Ascending aorta (tissue), 2 donors: Measurements from ENCODE around the gene PAFAH1B1. TPM values are rescaled to one million over a fixed set of nuclear protein-coding genes. Genes with fewer than 3 reads are reported as not detected.
"Not testable (repeated sequence)": the region's sequence is repeated elsewhere in the genome, so short reads cannot be mapped to it uniquely, and the experiment has no call there.

ENCODE experiments used
- DNase-seq, 2 donors: peaks; one replicate each; pipeline ENCODE4 v3.0.0-alpha.2; 2019; ENCODE audit warnings: low spot score in 2 of 2
- H3K27ac ChIP-seq, 2 donors: fragments of 200-600 bp; sonication (generic); one replicate each; pipeline ENCODE4 v1.5.1; 2016 to 2017; ENCODE audit warnings: mild to moderate bottlenecking in 1 of 2
- H3K27me3 ChIP-seq: fragments of 200-600 bp; sonication (generic); one replicate; pipeline ENCODE4 v1.5.1; 2017
- H3K36me3 ChIP-seq, 2 donors: fragments of 200-600 bp; sonication (generic); one replicate each; pipeline ENCODE4 v1.5.1; 2016
- H3K4me1 ChIP-seq, 2 donors: fragments of 200-600 bp; sonication (generic); one replicate each; pipeline ENCODE4 v1.5.1; 2016 to 2017; ENCODE audit warnings: mild to moderate bottlenecking in 1 of 2
- H3K4me3 ChIP-seq, 2 donors: fragments of 200-600 bp; sonication (generic); one replicate each; pipeline ENCODE4 v1.5.1; 2016 to 2017; ENCODE audit warnings: mild to moderate bottlenecking in 1 of 2
- H3K9me3 ChIP-seq, 2 donors: fragments of 200-600 bp; sonication (generic); one replicate each; pipeline ENCODE4 v1.5.1; 2016
- CTCF ChIP-seq, 3 experiments: fragments of 200-600 bp in 2 of 3; fragments of 450-650 bp in 1 of 3; sonication (generic) in 2 of 3; IDR thresholded peaks; one replicate each; pipeline ENCODE4 v1.5.1; 2016 to 2019; ENCODE audit warnings: antibody characterized with exemption in 3 of 3, mild to moderate bottlenecking in 1 of 3, moderate library complexity in 1 of 3
- intact Hi-C: fragments of 100-400 bp; cut with DNase I; formaldehyde crosslinking; loops from one replicate; pipeline ENCODE4 v1.15.1; 2023
- total RNA-seq: library from RNA; depleted of rRNA; stranded (reverse); fragments of >200 nt; gene quantifications from one replicate; pipeline ENCODE4 v1.1.0, GENCODE V29; 2016

PAFAH1B1 gene
- total RNA-seq = 29.6 TPM

DNA sequence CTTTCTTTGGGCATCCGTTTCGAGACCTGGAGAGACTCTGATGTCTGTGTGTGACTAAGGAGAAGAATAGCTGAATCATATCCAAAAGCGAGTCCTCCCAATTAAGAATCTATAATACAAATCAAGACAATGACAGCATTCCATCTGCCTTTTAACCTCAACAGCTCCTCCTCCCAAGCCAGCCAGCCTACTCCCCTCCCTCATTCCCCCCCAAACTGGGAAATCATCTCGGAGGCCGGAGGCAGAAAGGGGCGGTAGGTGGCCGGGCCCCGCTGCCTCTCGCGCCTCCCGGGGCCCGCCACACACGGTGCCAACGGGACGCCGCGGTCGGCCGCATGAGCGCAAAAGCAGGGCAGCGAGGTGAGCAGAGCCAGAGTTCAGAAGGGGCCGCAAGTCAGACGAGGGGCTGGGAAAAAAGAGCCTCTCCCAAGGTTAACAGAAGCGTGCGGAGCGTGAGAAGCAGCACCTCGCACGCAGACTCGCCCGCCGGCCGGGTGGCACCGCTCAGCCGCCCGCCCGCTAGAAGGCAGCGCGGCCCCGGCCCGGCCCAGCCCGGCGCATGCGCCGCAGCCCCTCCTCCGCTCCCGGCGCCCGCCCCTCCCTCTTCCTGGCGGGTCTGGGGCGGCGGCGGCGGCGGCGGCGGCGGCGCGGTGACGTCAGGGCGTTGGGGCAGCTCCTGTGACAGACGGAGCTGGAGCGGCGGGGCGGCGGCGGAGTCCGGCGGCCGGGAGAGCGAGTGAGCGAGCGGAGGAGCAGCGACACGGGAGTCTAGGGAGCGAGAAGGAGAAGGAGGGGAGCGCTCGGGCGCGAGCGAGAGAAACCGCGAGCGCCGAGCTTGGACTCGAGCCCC, at the start of gene PAFAH1B1:
Gene PAFAH1B1, plus strand, starts transcription at position 684 of the 850 bp plus-strand sequence. CDS start 44,635 bp downstream, outside the sequence.
- Histone ChIP-seq H3K4me1 (peaks cover 3 to 17% of the 10 kb centered on the region in 2 donors), H3K4me3 (peak within 1 kb of the TSS; percentile 75 to 92), H3K27ac (peak within 1 kb of the TSS; percentile 96 to 98), H3K9me3 (no peaks in the 10 kb centered on the region), H3K27me3 (no peaks in the 10 kb centered on the region), H3K36me3 (no peaks in the 10 kb centered on the region)
- peak; percentile 73 to 92 for DNase-seq
- intact Hi-C loops = loop anchor here (1.0 to 10.0 kb wide), 5 partner anchors 59 to 412 kb away; partner anchors contain the start of genes CLUH and METTL16
- TF ChIP-seq CTCF (IDR thresholded peaks at IDR 0.05) = peak in 2 of 3 experiments; percentile 4 to 16

- DNase-seq = no peak
- no peak overlapping the region for H3K27ac ChIP-seq
These were observed 48.1 kb upstream of the PAFAH1B1 start for GRCh38 chr17:2545393-2545792.

DNA sequence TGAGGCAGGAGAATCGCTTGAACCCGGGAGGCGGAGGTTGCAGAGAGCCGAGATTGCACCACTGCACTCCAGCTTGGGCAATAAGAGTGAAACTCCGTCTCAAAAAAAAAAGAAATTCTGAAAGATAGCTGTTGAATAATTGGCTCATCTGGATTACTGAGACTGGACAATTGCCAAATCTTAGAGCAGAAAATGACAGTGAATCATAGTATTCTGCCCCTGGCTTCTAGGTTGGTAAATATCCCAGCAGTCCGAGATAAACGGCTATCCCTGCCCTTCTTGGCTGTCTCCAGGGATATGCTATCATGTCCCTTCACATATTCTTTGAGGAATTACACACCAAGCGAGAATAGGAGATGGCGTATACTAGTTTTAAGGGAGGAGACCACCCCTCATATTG, 46.3 kb upstream of the PAFAH1B1 start:
- intact Hi-C loops = no loop called here
- H3K4me1 ChIP-seq = no peaks in the 10 kb centered on the region

More at GRCh38 chr17:2545393-2545792, 48.1 kb upstream of the PAFAH1B1 start:
- Histone ChIP-seq H3K36me3 (no peaks in the 10 kb centered on the region), H3K9me3 (no peaks in the 10 kb centered on the region), H3K4me1 (no peaks in the 10 kb centered on the region), H3K27me3 (no peaks in the 10 kb centered on the region), H3K4me3 (no peak overlapping the region)
- intact Hi-C loops = no loop called here
- TF ChIP-seq CTCF (IDR thresholded peaks at IDR 0.05) = no peak

GRCh38 chr17:2548026-2548425, 45.4 kb upstream of the PAFAH1B1 start:
- H3K27me3 ChIP-seq, DNase-seq, H3K4me3 ChIP-seq, H3K9me3 ChIP-seq, intact Hi-C loops, H3K36me3 ChIP-seq, H3K27ac ChIP-seq, H3K4me1 ChIP-seq: not testable (repeated sequence)

More for the DNA sequence above, 46.3 kb upstream of the PAFAH1B1 start:
- DNase-seq = no peak
- no peak overlapping the region for H3K27ac ChIP-seq
- H3K36me3 ChIP-seq = no peaks in the 10 kb centered on the region
- no peaks in the 10 kb centered on the region for H3K27me3 ChIP-seq
- no peaks in the 10 kb centered on the region for H3K9me3 ChIP-seq
- no peak for TF ChIP-seq CTCF (IDR thresholded peaks at IDR 0.05)
- no peak overlapping the region for H3K4me3 ChIP-seq

DNA sequence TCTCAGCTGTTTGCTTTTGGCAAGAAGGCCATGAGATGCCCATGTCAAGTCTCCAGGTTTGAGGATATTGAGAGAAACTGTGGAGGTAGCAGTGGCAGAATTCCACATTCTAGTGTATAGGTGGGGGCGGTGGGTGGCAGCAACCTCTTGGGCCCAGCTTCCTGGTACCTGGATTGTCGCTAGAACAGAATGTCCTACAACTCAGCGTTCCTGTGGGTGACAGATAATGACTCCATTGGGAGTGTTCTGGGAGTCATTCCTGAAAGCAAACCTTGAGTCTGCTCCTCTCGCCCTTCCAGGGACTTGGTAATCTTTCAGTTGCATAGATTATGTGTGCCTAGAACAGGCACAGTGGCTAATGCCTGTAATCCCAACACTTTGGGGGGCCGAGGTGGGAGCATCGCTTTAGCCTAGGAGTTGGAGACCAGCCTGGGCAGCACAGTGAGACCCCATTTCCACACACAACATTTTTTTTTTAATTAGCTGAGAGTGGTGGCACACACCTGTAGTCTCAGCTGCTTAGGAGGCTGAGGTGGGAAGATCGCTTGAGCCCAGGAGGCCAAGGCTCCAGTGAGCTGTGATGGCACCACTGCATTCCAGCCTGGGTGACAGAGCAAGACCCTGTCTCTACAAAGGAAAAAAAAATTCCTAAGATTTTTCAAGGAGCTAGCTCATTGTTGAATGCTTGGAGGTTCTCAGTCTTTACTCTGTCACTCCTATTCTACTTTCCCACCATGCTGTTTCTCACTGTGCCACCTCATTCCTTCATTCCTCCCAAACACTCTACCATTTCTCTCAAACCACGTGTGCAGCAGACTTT, 43.9 kb upstream of the PAFAH1B1 start:
- DNase-seq = no peak
- Histone ChIP-seq H3K36me3 (no peaks in the 10 kb centered on the region), H3K4me3 (no peak overlapping the region), H3K27ac (no peak overlapping the region), H3K27me3 (no peaks in the 10 kb centered on the region), H3K4me1 (no peaks in the 10 kb centered on the region), H3K9me3 (no peaks in the 10 kb centered on the region)
- intact Hi-C loops = no loop called here
- no peak for TF ChIP-seq CTCF (IDR thresholded peaks at IDR 0.05)

DNA sequence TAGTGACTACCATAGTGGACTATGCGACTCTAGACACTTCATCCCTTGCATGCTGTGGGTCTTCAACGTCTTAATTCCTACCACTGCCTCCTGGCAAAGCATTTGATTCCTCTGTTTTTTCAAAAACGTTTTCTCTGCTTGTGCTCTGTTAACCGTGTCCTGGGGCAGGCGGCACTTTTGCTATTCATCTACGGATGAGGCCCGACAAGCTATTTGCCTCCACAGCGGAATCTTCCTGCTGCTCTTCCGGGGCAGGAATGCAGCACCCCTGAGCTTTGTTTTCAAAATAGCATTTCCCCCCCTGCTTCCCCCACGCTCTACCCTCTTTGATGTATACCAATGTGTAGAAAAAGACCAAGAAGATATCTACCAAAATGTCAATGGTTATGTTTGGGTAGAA, 42.0 kb upstream of the PAFAH1B1 start:
- intact Hi-C loops = no loop called here
- H3K27me3 ChIP-seq = no peaks in the 10 kb centered on the region
- no peak overlapping the region for H3K4me3 ChIP-seq
- TF ChIP-seq CTCF (IDR thresholded peaks at IDR 0.05) = no peak
- no peaks in the 10 kb centered on the region for H3K9me3 ChIP-seq
- no peak overlapping the region for H3K27ac ChIP-seq
- no peaks in the 10 kb centered on the region for H3K36me3 ChIP-seq
- DNase-seq = no peak
- H3K4me1 ChIP-seq = no peaks in the 10 kb centered on the region
